ENCODE measurements around the gene CDK16.

DNA sequence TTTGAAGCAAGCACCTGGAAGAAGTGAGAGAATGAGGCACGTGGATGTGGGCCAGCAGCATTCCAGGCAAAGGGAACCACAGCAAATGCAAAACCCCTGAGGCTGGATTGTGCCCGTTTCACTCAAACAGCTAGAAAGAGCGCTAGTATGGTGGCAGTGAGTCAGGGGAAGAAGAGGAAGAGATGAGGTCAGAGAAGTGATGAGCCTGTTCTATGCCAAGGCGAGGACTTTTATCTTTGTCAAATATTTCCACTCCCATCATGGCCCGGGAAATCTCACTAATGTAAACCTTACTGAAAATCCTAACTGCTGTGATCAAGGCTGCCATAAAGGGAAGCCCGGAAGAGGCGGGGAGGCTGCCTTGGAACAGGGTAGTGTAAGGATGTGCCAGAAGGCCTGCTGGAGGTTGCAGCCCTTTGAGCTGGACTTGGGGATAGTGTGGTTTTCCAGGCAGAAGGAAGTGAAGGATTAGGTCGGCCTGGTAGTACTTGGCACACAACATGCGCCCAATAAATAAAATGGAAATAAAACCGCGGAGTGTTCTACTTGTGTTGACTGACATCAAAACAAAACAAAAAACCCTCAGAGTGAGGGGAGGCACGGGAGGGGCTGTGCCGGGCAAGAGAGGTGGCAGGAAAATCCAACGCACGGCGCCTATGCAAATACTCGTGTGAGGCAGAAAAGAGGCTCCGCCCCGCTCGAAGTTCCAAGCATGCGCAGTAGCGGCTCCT is 1.2 kb upstream of the CDK16 start:
- TF ChIP-seq POLR2A (IDR thresholded peaks at IDR 0.05): no peak
- TF ChIP-seq, protein P1, sequence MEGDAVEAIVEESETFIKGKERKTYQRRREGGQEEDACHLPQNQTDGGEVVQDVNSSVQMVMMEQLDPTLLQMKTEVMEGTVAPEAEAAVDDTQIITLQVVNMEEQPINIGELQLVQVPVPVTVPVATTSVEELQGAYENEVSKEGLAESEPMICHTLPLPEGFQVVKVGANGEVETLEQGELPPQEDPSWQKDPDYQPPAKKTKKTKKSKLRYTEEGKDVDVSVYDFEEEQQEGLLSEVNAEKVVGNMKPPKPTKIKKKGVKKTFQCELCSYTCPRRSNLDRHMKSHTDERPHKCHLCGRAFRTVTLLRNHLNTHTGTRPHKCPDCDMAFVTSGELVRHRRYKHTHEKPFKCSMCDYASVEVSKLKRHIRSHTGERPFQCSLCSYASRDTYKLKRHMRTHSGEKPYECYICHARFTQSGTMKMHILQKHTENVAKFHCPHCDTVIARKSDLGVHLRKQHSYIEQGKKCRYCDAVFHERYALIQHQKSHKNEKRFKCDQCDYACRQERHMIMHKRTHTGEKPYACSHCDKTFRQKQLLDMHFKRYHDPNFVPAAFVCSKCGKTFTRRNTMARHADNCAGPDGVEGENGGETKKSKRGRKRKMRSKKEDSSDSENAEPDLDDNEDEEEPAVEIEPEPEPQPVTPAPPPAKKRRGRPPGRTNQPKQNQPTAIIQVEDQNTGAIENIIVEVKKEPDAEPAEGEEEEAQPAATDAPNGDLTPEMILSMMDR (IDR thresholded peaks at IDR 0.05 in 8 of 11, conservative IDR thresholded peaks at IDR 0.05 in 3 of 11): no peak
- peak in 2 of 3 donors; percentile 3 to 67 for TF ChIP-seq POLR2AphosphoS5 (IDR thresholded peaks at IDR 0.05)
